HG02870 (cell line): ENCODE data around the gene LYPD5.
"Not testable (repeated sequence)": the region's sequence is repeated elsewhere in the genome, so short reads cannot be mapped to it uniquely, and the experiment has no call there.

Source experiments
- ATAC-seq: cut with Tn5 transposase; IDR thresholded peaks from one replicate; pipeline ENCODE4 v1.9.1; 2021; ENCODE audit warnings: mild to moderate bottlenecking, moderate library complexity; ENCODE audit not compliant: unreplicated experiment

LYPD5 gene

GRCh38 chr19:43806848-43807247 is 4.6 kb upstream of the LYPD5 start:
- no peak for ATAC-seq

GRCh38 chr19:43806401-43806800 is 4.2 kb upstream of the LYPD5 start:
- ATAC-seq, result not testable (repeated sequence)

- no peak for ATAC-seq
Measured at GRCh38 chr19:43804432-43804831, 2.2 kb upstream of the LYPD5 start.

GRCh38 chr19:43799502-43800142 is 2.6 kb downstream of the LYPD5 start:
- ATAC-seq, result no peak

GRCh38 chr19:43798546-43799409 is 3.5 kb downstream of the LYPD5 start:
- ATAC-seq, result no peak

- ATAC-seq, result no peak
Measured at GRCh38 chr19:43798026-43798545, 4.2 kb downstream of the LYPD5 start.

GRCh38 chr19:43797556-43797955 is 4.7 kb downstream of the LYPD5 start:
- ATAC-seq, result no peak

GRCh38 chr19:43797118-43797517 is 5.1 kb downstream of the LYPD5 start:
- no peak for ATAC-seq

- ATAC-seq, result no peak
Measured at GRCh38 chr19:43790587-43790986, 11.7 kb downstream of the LYPD5 start.

- ATAC-seq, result no peak
Measured at GRCh38 chr19:43789029-43789428, 13.2 kb downstream of the LYPD5 start.

GRCh38 chr19:43786665-43787064 is 15.6 kb downstream of the LYPD5 start:
- ATAC-seq, result no peak

- no peak for ATAC-seq
Measured at GRCh38 chr19:43784981-43785808, 17.1 kb downstream of the LYPD5 start.

- no peak for ATAC-seq
Measured at GRCh38 chr19:43784241-43784980, 17.8 kb downstream of the LYPD5 start.

GRCh38 chr19:43783636-43784035 is 18.6 kb downstream of the LYPD5 start:
- ATAC-seq, result no peak

- ATAC-seq, result no peak
Measured at GRCh38 chr19:43782689-43783231, 19.5 kb downstream of the LYPD5 start.

- no peak for ATAC-seq
Measured at GRCh38 chr19:43782311-43782660, 20.0 kb downstream of the LYPD5 start.

GRCh38 chr19:43781630-43782310 is 20.5 kb downstream of the LYPD5 start:
- ATAC-seq, result no peak

GRCh38 chr19:43780706-43781525 is 21.3 kb downstream of the LYPD5 start, which contains the start of gene KCNN4:
Gene KCNN4, minus strand, starts transcription at chr19:43780973. Its CDS starts 112 bp downstream, at chr19:43780861.
- ATAC-seq, result no peak

- ATAC-seq, result no peak
Measured at GRCh38 chr19:43779820-43780219, 22.4 kb downstream of the LYPD5 start.
